Lower lobe of right lung (tissue), 2 donors: ENCODE results near the gene IL17RD. TPM values are rescaled to one million over a fixed set of nuclear protein-coding genes. Genes with fewer than 3 reads are reported as not detected.

Source experiments
- ATAC-seq, 2 donors: fragments of 200-7000 bp; cut with Tn5 transposase; one replicate each; pipeline ENCODE4 v1.9.1; 2020 to 2022; ENCODE audit warnings: mild to moderate bottlenecking in 2 of 2, moderate library complexity in 2 of 2
- DNase-seq: peaks from one replicate; pipeline ENCODE4 v3.0.0-alpha.2; 2020
- H3K27ac ChIP-seq: fragments of 200-600 bp; one replicate; pipeline ENCODE4 v1.8.0; 2022
- H3K27me3 ChIP-seq: fragments of 200-600 bp; one replicate; pipeline ENCODE4 v1.8.0; 2022; ENCODE audit warnings: low read depth
- H3K36me3 ChIP-seq: fragments of 200-600 bp; one replicate; pipeline ENCODE4 v1.8.0; 2022; ENCODE audit warnings: mild to moderate bottlenecking
- H3K4me1 ChIP-seq: fragments of 200-600 bp; one replicate; pipeline ENCODE4 v1.8.0; 2022
- H3K4me3 ChIP-seq: fragments of 200-600 bp; one replicate; pipeline ENCODE4 v1.8.0; 2022; ENCODE audit warnings: mild to moderate bottlenecking
- H3K9me3 ChIP-seq: fragments of 200-600 bp; one replicate; pipeline ENCODE4 v1.8.0; 2022
- intact Hi-C: fragments of 100-400 bp; cut with DNase I; formaldehyde crosslinking; loops from one replicate; pipeline ENCODE4 v1.11.0; 2022
- total RNA-seq: library from RNA; stranded (reverse); fragmentation: NEBNext Ultra II Directional; extraction: Animal tissue kit (Norgen Biotek cat#: 25700); gene quantifications from one replicate; pipeline ENCODE4 v1.2.1, GENCODE V29; 2021
- TF ChIP-seq, protein P1 (sequence below): fragments of 200-600 bp; IDR thresholded peaks from one replicate; pipeline ENCODE4 v1.8.0; 2022; ENCODE audit warnings: antibody characterized with exemption, mild to moderate bottlenecking
- donor health status: DM: no; HTN: yes; CAD: no; lungs with severe emphysema.

Gene IL17RD
- total RNA-seq, 1 donor from 2014 or later, result 2.4 TPM

DNA sequence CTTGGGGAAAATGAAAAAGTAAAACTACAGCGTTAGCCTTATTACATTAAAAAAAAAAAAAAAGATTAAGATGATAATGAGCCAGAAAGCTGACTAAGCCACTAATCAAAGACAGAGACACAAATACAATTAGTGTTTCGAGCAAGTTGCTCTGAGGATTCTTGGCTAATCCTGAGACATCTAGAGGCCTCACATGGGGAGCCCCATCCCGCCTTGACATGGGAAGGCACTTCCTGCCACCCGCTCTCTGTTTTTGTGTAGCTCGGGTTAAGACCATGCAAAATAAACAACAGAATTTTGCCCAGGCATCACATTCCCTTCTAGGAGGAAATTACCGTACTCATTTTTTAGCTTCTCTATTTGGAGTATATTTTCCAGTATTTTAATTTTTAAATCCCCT is 19.4 kb upstream of the IL17RD start:
- Histone ChIP-seq H3K27me3 (no peaks in the 10 kb centered on the region), H3K27ac (no peak overlapping the region), H3K36me3 (no peaks in the 10 kb centered on the region), H3K4me1 (no peaks in the 10 kb centered on the region), H3K4me3 (no peak overlapping the region), H3K9me3 (no peaks in the 10 kb centered on the region)
- intact Hi-C loops, result no loop called here
- DNase-seq, result no peak
- no peak for ATAC-seq
- TF ChIP-seq, protein P1, sequence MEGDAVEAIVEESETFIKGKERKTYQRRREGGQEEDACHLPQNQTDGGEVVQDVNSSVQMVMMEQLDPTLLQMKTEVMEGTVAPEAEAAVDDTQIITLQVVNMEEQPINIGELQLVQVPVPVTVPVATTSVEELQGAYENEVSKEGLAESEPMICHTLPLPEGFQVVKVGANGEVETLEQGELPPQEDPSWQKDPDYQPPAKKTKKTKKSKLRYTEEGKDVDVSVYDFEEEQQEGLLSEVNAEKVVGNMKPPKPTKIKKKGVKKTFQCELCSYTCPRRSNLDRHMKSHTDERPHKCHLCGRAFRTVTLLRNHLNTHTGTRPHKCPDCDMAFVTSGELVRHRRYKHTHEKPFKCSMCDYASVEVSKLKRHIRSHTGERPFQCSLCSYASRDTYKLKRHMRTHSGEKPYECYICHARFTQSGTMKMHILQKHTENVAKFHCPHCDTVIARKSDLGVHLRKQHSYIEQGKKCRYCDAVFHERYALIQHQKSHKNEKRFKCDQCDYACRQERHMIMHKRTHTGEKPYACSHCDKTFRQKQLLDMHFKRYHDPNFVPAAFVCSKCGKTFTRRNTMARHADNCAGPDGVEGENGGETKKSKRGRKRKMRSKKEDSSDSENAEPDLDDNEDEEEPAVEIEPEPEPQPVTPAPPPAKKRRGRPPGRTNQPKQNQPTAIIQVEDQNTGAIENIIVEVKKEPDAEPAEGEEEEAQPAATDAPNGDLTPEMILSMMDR, result no peak

DNA sequence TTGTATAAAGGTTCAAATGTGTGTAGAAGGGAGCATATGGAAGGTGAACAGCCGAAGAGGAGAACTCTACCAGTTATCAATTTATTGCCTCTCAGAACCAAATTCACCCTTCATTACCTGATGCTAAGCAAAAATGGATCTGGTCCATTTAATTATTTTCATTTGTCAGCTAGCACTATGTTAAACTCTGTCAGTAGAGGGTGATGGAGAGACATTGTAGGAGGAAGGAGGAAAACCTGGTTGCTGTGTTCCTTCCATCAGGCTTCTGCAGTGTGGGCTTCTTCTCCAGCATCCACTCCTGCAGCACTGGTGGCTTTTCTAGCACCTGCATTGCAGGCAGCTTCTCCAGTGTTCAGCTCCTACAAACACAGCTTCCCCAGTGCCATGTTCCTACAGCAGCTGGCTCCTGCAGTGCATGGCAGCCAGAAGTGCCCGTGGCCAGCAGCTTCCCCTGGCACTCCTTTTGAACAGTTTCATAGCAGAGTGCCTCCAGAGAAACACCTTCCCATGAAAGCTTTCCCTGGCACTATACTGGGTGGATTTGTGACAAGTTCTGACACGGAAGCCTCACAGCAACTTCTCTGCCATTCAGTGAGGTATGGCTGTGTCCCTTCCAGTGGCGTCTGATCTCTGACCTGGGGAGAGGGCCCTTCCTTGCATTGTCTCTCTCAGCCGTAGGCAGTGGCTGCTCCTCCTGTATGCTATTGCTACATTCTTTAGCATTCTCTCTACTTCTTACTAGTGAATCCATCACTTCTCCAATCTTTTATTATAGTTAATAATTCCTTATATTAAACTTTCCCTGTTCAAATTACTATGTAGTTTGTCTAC is 14.6 kb upstream of the IL17RD start:
- Histone ChIP-seq H3K27me3 (no peaks in the 10 kb centered on the region), H3K4me1 (no peaks in the 10 kb centered on the region), H3K9me3 (no peaks in the 10 kb centered on the region), H3K4me3 (no peak overlapping the region), H3K36me3 (no peaks in the 10 kb centered on the region), H3K27ac (no peak overlapping the region)
- DNase-seq (no peak), ATAC-seq (no peak)
- intact Hi-C loops, result no loop called here
- TF ChIP-seq, protein P1, result no peak

DNA sequence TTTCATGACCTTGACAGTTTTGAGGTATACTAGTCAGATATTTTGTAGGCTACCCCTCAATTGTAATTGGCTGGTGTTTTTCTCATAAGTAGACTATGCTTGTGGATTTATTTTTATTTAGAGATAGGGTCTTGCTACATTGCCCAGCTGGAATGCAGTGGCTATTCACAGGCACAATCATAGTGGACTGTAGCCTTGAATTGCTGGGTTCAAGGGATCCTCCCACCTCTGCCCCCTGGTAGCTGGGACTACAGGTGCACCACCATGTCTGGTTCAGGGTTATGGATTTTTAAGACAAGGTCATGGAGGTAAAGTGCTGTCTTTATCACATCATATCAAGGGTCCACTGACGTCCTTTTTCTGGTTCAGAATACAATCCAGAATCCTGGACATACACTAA is 10.9 kb upstream of the IL17RD start:
- intact Hi-C loops, result no loop called here
- Histone ChIP-seq H3K27me3 (no peaks in the 10 kb centered on the region), H3K4me1 (no peaks in the 10 kb centered on the region), H3K9me3 (no peaks in the 10 kb centered on the region), H3K27ac (no peak overlapping the region), H3K4me3 (no peak overlapping the region), H3K36me3 (no peaks in the 10 kb centered on the region)
- TF ChIP-seq, protein P1, result no peak
- DNase-seq, result no peak
- ATAC-seq, result no peak

DNA sequence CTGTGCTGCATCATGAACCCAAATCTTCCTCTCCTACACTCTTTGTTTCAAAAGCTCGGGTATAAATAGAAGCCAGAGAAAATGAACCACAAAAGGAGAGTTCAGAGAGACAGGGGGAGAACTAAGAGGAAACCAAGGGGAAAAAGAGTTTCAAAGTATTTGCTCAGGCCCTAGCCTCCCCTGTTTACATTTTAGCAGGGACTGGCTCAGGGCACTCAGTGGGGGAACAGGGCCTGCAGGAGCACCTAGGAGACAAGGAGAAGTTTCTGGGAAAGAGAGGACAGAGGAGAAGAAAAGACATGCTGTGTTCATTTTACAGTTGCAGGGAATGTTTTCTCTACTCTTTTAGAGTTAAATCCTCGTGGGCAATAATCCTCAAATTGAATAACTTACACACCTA is 8.5 kb upstream of the IL17RD start:
- DNase-seq, result no peak
- H3K9me3 ChIP-seq, result no peaks in the 10 kb centered on the region
- H3K4me3 ChIP-seq, result no peak overlapping the region
- no peak overlapping the region for H3K27ac ChIP-seq
- no peak for ATAC-seq
- peaks cover 11% of the 10 kb centered on the region for H3K4me1 ChIP-seq
- no peaks in the 10 kb centered on the region for H3K36me3 ChIP-seq
- intact Hi-C loops, result no loop called here
- peaks cover 9% of the 10 kb centered on the region for H3K27me3 ChIP-seq
- TF ChIP-seq, protein P1, result no peak

DNA sequence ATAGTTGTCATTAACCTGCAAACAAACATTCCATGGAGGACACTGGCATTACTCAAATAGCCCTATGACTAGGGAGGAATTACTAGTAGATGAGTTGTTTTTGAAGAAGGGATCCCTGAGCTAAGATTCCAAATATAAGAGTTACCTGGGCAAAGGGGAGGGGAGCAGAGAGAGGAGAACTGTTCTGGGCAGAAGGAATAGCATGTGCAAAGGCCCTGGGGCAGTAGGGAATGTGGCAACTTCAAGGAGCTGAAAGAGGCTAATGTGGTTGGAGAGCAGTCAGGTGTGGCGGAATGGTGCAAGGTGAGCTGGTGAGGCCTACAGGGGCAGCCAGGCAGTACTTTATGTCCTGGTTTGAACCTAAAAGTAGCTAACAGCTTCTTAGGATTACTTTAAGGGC is 5.8 kb upstream of the IL17RD start:
- TF ChIP-seq, protein P1, result no peak
- ATAC-seq, result no peak
- no peaks in the 10 kb centered on the region for H3K36me3 ChIP-seq

More for the DNA sequence above, 5.8 kb upstream of the IL17RD start:
- Histone ChIP-seq H3K4me3 (no peak overlapping the region), H3K27me3 (peaks cover 13% of the 10 kb centered on the region), H3K9me3 (no peaks in the 10 kb centered on the region), H3K4me1 (peaks cover 11% of the 10 kb centered on the region), H3K27ac (no peak overlapping the region)
- DNase-seq, result no peak
- intact Hi-C loops, result no loop called here
